Fibroblast of the aortic adventitia (primary cell): ENCODE results near the gene RUNX2. TPM values are rescaled to one million over a fixed set of nuclear protein-coding genes. Genes with fewer than 3 reads are reported as not detected.

ENCODE experiments used
- DNase-seq: peaks from one replicate; pipeline ENCODE4 v3.0.0-alpha.2; 2010; ENCODE audit warnings: low read depth
- H3K4me3 ChIP-seq: 2 replicates; pipeline ENCODE4 v1.5.1; 2011; ENCODE audit warnings: low read depth, mild to moderate bottlenecking, control low read depth, low read length, moderate library complexity
- CTCF ChIP-seq: IDR thresholded peaks from 2 replicates; pipeline ENCODE4 v1.5.1; 2011; ENCODE audit warnings: mild to moderate bottlenecking, low read length, control low read depth, inconsistent platforms; ENCODE audit not compliant: insufficient read depth
- total RNA-seq: library from RNA; depleted of rRNA; stranded (reverse); fragments of >200 nt; gene quantifications from 2 replicates; pipeline ENCODE4 v1.2.3, GENCODE V29; 2012; ENCODE audit warnings: low replicate concordance

The RUNX2 gene
- total RNA-seq, 1 donor: 5.8 TPM

- no peak for TF ChIP-seq CTCF
- no peak overlapping the region for H3K4me3 ChIP-seq
- no peak for DNase-seq
Observed at GRCh38 chr6:45675634-45676033, 347.5 kb downstream of the RUNX2 start.

- no peak for DNase-seq
- no peak for TF ChIP-seq CTCF
- H3K4me3 ChIP-seq: no peak overlapping the region
Observed at GRCh38 chr6:45676380-45676779, 348.2 kb downstream of the RUNX2 start.

- no peak for TF ChIP-seq CTCF
- no peak overlapping the region for H3K4me3 ChIP-seq
- no peak for DNase-seq
Observed at GRCh38 chr6:45677381-45678284, 349.5 kb downstream of the RUNX2 start.

GRCh38 chr6:45678285-45678607, 350.1 kb downstream of the RUNX2 start:
- TF ChIP-seq CTCF: no peak
- H3K4me3 ChIP-seq: no peak overlapping the region
- no peak for DNase-seq

- no peak for TF ChIP-seq CTCF
- DNase-seq: no peak
- no peak overlapping the region for H3K4me3 ChIP-seq
Observed at GRCh38 chr6:45679163-45679562, 351.0 kb downstream of the RUNX2 start.

GRCh38 chr6:45679631-45680030, 351.5 kb downstream of the RUNX2 start:
- H3K4me3 ChIP-seq: no peak overlapping the region
- DNase-seq: no peak
- no peak for TF ChIP-seq CTCF
